WI38 (cell line): ENCODE results near the gene PPP1R14D.

Source experiments
- H3K4me3 ChIP-seq: 2 replicates; pipeline ENCODE4 v1.5.1; 2011; ENCODE audit warnings: low read depth, mild to moderate bottlenecking, control low read depth, low read length
- TF ChIP-seq, protein P1 (sequence below): IDR thresholded peaks from 2 replicates; pipeline ENCODE4 v1.5.1; 2012; ENCODE audit warnings: low read depth, mild to moderate bottlenecking, control low read depth, low read length

The PPP1R14D gene

DNA sequence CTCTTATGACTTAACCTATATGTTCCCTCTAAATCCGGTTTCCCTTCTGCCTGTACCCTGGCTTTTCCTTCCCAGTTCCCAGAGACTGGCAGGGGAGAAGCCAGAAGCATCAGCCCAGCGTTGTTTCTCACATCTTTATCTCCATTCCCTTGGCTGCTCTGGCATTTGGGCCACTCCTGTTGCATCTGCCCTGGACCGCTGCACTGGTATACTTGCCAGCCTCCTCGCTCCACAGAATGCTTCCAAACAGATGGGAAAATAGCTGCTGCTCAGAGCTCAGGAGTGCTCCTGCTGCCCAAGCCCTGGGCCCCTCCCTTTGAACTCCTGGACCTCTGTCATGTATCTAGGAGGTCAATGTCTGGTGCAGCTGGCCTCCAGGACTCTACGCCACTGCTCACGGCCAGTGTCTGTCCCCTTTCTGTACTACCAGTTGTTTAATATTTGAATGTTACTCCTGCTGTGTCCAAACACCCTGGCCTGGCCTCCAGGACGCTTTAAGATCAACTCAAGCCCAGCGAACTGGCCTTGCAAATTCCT is 22.1 kb upstream of the PPP1R14D start:
- H3K4me3 ChIP-seq: no peak overlapping the region
- TF ChIP-seq, protein P1, sequence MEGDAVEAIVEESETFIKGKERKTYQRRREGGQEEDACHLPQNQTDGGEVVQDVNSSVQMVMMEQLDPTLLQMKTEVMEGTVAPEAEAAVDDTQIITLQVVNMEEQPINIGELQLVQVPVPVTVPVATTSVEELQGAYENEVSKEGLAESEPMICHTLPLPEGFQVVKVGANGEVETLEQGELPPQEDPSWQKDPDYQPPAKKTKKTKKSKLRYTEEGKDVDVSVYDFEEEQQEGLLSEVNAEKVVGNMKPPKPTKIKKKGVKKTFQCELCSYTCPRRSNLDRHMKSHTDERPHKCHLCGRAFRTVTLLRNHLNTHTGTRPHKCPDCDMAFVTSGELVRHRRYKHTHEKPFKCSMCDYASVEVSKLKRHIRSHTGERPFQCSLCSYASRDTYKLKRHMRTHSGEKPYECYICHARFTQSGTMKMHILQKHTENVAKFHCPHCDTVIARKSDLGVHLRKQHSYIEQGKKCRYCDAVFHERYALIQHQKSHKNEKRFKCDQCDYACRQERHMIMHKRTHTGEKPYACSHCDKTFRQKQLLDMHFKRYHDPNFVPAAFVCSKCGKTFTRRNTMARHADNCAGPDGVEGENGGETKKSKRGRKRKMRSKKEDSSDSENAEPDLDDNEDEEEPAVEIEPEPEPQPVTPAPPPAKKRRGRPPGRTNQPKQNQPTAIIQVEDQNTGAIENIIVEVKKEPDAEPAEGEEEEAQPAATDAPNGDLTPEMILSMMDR: no peak

DNA sequence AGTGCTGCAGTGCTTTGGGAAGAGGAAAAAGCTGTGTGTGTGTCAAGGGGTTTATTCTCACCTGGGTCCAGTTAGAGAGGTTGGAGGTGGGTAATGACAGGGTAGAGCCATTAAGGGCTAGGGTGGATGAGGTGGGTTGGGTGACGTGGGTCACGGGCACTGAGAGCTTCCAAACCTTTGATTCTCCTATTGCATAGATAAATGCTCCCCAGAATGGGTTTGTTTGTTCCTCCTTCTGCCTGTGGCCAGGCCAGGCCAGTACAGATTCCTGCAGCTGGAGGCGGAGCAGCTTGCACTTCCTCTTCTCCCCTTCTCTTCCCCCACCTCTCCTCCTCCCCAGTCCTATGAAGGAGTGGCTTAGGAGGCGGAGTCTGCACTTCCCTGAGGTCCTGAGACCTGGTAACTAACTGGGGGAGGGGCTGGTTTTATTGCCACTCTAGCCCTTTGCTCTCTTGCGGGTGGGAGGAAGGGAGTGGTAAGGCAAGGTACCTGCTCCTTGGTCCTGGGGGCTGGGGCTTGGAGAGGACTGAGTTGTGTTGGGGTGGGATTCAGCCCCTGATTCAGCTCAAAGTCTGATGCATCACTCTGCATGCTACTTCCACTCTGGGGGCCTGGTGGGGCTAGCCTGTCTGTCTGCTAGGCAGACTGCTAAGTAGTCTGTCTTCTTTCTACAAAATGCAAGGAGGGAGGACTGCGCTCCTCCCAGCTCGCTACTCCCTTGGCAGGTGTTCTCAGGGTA is 18.9 kb upstream of the PPP1R14D start:
- TF ChIP-seq, protein P1: no peak
- H3K4me3 ChIP-seq: no peak overlapping the region

DNA sequence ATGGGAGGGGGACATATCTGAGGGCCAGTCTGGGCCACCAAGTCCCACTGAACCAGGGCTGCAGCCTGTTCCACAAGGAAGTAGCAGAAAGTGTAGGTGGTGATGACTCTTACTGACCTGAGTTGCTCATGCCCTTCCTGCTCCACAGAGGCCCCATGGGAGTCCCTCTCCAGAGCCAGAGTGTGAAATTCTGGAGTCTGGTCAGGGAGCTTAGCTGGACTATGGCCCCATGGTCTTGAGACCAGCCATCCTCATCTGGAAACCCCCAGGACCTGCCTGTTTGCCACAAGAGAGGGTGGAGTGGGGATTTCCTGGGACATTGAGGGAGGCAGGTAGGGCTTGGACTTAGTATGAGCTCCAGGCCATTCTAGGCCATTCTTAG is 18.3 kb upstream of the PPP1R14D start:
- TF ChIP-seq, protein P1: no peak

DNA sequence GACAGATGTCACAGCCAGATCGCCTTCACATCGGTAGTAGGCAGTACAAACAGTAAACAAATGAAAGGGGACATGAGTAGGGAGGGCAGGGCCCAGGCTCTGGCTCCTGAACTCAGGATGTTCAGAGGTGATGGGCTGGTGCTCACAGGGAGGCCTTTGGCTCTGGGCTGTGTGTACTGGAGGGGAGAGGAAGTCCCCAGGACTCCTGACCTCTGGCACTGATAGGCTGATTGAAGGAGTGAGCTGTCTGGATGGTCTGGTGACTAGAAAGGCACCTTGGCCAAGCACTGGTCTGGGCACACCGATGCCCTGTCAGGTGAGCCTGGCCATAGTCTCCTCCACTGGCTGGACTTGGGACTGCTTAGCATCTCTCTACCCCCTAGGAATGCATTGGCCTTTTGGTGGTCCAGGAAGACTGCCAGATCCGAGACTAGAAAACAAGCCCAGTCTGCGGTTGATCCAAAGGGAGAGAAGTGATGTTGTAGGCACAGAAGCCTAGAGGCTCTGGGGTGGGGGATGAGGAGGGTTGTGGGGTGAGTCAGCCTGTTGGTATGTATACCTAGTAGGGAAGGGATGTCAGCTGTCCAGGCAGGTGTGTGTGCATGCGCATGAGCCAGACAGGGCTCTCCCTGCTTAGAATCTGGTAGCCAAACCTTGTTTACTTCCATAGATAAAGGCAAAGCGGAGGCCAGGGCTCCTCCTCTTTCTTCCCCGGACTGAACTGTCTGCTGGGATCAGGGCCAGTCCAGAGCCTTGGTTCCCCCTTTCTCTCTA is 17.2 kb upstream of the PPP1R14D start:
- H3K4me3 ChIP-seq: no peak overlapping the region
- TF ChIP-seq, protein P1: no peak

More for the DNA sequence above, 18.3 kb upstream of the PPP1R14D start:
- no peak overlapping the region for H3K4me3 ChIP-seq

DNA sequence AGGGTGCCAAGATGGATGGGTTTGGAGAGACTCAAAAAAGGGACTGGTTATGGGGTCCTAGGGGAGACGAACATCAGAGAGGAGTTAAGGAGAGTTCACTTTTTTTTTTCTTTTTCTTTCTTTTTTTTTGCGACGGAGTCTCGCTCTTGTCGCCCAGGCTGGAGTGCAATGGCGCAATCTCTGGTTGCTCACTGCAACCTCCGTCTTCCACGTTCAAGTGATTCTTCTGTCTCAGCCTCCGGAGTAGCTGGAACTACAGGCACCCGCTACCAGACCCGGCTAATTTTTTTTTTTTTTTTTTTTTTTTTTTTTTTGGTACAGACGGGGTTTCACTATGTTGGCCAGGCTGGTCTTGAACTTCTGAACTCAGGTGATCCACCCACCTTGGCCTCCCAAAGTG is 16.5 kb upstream of the PPP1R14D start:
- no peak overlapping the region for H3K4me3 ChIP-seq
- TF ChIP-seq, protein P1: no peak

DNA sequence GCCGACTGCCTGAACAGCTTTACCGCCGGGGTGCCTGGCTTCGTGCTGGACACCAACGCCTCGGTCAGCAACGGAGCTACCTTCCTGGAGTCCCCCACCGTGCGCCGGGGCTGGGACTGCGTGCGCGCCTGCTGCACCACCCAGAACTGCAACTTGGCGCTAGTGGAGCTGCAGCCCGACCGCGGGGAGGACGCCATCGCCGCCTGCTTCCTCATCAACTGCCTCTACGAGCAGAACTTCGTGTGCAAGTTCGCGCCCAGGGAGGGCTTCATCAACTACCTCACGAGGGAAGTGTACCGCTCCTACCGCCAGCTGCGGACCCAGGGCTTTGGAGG is 16.2 kb upstream of the PPP1R14D start:
- TF ChIP-seq, protein P1: no peak
- peak overlapping the region; percentile 24 for H3K4me3 ChIP-seq
